Erythroblast (primary cell): ENCODE data around the gene PTPRD.

Experiments used
- DNase-seq, 2 experiments: peaks; one replicate each; lab custom pipeline; 2025; lab: John Stamatoyannopoulos, UW
- GATA1 ChIP-seq: IDR thresholded peaks from 2 replicates; pipeline ENCODE4 v1.6.1; 2011; ENCODE audit warnings: low read depth, mild to moderate bottlenecking, control low read depth, low read length, moderate library complexity
- POLR2A ChIP-seq: IDR thresholded peaks from 2 replicates; pipeline ENCODE4 v1.6.1; 2011; ENCODE audit warnings: mild to moderate bottlenecking, low read length

PTPRD gene

DNA sequence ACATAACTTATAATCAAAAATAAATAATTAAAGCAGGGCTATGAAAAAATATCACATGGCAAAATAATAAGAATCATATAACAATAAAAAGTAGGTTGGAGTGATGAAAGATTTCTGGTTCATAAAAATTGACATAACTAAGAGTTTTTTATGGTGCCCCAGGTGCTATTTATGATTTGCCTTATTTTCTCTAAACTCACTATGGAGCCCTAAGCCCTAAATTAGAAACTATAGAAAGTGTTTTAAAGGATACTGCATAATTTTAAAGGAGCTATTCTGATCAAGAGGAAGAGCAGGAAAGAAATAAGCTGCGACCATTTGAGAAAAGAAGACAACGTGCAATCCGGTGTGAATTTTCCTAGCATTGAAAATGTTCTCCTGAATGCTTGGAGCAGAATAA is 2178.2 kb downstream of the PTPRD start:
- TF ChIP-seq POLR2A = no peak
- no peak for TF ChIP-seq GATA1
- DNase-seq = no peak

- DNase-seq = no peak
- TF ChIP-seq POLR2A (no peak), GATA1 (no peak)
Observed at GRCh38 chr9:8432224-8432623, 2180.6 kb downstream of the PTPRD start.

GRCh38 chr9:8431505-8431904 is 2181.3 kb downstream of the PTPRD start:
- DNase-seq = no peak
- TF ChIP-seq POLR2A (no peak), GATA1 (no peak)

- no peak for TF ChIP-seq POLR2A
- TF ChIP-seq GATA1 = no peak
- no peak for DNase-seq
Observed at GRCh38 chr9:8430945-8431344, 2181.9 kb downstream of the PTPRD start.

- TF ChIP-seq GATA1 = no peak
- no peak for DNase-seq
Observed at GRCh38 chr9:8429768-8430167, 2183.0 kb downstream of the PTPRD start.

DNA sequence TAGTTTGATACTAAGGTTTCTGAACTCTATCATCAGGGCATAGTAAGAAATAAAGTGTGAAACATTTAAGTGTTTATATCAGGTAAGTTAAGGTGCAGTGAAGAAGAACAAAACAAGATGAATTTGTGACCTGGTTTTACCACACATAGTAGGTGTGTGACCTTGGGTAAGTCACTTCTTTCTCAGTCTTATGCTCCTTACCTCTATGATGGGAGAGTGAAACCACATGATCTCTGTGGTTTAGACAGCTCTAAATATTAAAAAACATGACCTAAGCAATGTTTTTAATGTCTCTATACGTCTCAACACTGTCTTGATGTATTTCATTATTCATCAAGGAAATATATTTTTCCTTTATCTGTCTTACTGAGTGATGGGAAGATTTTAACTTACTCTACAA is 2183.6 kb downstream of the PTPRD start:
- no peak for DNase-seq
- no peak for TF ChIP-seq GATA1
- no peak for TF ChIP-seq POLR2A

- DNase-seq = no peak
- no peak for TF ChIP-seq GATA1
- TF ChIP-seq POLR2A = no peak
Observed at GRCh38 chr9:8428389-8428788, 2184.4 kb downstream of the PTPRD start.

DNA sequence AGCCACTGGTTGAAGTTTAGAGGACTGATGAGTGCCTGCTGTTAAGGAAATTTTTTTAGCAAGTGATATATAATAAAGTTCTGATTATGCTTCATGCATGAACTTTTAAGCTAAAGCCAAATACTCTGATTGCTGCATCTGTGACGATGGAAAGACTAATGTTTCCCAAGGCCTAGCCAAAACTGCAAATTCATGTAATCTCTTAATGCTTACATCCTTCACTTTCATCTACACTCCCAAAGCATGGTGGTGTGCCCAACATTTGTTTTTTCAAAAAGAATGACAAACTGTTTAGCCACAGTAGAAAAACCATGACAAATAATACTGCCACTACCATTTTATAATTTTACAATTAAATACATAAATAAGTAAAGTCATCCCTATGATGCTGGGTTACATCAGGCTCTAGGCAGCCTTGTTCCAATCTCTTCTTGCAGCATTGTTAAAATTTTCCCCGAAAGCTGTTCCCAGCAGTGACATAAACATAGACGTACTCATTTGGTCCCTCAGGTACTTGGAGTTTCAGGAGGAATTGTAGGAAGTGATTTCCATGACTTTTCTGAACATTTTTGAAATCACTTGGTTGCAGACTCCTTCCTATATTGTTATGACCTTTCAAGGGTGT is 2187.9 kb downstream of the PTPRD start:
- TF ChIP-seq GATA1 (no peak), POLR2A (no peak)
- no peak for DNase-seq

- TF ChIP-seq GATA1 = no peak
- DNase-seq = no peak
Observed at GRCh38 chr9:8420416-8420815, 2192.4 kb downstream of the PTPRD start.

DNA sequence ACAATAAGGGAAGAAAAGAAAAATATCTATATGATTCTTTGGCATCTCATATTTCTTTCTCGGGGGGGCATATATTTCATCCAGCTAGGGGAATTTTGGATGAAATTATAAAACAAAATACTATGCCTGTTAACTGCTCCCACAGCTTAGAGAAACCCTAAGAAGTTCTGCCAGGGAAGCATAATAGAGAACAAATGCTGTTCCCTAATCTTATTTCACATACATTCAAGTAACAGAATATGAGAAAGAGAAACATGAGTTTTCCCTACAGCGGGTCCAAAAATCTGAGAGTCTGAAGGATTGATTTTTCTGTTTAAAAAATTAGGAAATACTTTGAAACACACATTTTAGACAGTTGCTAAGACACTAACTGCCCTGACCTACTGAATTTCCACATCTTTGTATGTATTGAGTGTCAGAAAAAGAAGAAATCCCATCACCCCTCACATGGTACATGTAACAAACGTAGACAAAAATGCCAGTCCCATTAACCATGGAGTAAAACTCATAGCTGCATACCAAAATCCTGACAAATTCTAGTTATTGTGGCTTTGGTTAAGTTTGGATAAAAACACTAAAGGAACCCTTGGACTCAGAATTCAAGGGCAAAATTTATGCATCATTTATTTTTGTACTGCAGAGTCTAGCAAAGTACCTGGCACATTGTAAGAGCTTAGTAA is 2193.1 kb downstream of the PTPRD start:
- DNase-seq = no peak
- TF ChIP-seq POLR2A (no peak), GATA1 (no peak)

GRCh38 chr9:8417341-8417740 is 2195.5 kb downstream of the PTPRD start:
- DNase-seq = no peak
- TF ChIP-seq POLR2A = no peak
- no peak for TF ChIP-seq GATA1

- DNase-seq = no peak
- TF ChIP-seq POLR2A = no peak
- no peak for TF ChIP-seq GATA1
Observed at GRCh38 chr9:8412327-8412726, 2200.5 kb downstream of the PTPRD start.

GRCh38 chr9:8408575-8409190 is 2204.1 kb downstream of the PTPRD start:
- no peak for DNase-seq
- TF ChIP-seq POLR2A (no peak), GATA1 (no peak)

GRCh38 chr9:8401961-8402705 is 2210.7 kb downstream of the PTPRD start:
- no peak for TF ChIP-seq POLR2A
- TF ChIP-seq GATA1 = no peak
- DNase-seq = no peak

DNA sequence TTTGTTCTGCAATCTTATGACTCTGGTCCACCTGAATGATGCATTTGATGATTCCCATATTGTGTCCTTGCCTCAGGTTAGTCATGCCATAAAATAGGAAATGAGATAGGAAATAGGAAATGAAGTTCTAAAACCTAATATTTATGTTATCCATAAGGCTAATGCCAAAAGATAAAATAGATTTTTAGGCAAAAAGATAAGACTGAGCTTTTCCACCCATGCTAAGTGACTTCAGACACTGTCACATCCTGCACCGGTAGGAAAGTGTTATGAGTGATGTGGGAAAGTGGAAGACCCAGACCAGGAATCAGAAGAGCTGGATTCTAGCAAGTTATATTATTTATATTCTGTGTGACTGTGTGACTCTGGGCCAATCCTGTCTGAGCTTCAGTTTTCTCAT is 2212.4 kb downstream of the PTPRD start:
- TF ChIP-seq POLR2A (no peak), GATA1 (no peak)
- DNase-seq = no peak
